ENCODE data around the gene COG7. TPM values are rescaled to one million over a fixed set of nuclear protein-coding genes. Genes with fewer than 3 reads are reported as not detected.
"Not testable (repeated sequence)": the region's sequence is repeated elsewhere in the genome, so short reads cannot be mapped to it uniquely, and the experiment has no call there.

COG7 gene
- polyA plus RNA-seq, 1 donor, result 15.8 TPM

DNA sequence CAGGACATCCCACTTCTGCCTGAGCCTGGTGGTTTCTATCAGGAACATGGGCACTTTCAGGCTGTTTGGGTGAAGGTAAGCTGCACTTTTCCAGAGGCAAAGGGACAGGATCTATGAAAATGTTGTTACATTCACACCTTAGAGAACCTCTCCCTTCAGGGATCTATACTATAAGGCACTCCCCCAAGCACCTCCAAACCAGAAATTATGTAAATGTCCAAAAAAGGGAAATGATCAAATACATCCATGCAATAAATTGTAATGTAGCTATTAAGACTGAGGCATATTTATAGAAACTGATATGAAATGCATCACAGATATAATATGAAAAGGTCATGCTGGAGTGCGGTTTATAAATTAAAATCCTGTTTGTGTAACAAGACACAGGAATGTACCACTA is 23.3 kb upstream of the COG7 start:
- DNase-seq (ENCODE audit: low read depth), result no peak

DNA sequence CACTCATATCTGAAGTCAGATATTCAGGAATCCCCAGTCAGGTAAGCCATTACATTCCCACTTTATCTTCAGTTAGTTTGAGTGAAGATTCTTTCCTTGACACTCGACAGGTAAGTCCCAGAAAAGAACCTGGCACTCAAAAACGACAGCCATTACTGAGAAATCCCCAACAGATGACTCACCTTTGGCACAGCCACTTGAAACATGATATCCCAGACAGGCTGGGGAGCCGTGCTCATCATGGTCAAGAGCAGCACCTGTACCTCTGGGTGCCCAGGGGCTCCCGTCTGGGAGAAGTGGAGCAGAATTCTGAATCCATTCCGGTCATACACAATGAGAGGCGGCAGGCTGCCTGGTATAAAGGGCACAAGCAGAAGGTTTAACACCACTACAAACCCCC is 16.8 kb upstream of the COG7 start:
- DNase-seq (ENCODE audit: low read depth), result no peak

DNA sequence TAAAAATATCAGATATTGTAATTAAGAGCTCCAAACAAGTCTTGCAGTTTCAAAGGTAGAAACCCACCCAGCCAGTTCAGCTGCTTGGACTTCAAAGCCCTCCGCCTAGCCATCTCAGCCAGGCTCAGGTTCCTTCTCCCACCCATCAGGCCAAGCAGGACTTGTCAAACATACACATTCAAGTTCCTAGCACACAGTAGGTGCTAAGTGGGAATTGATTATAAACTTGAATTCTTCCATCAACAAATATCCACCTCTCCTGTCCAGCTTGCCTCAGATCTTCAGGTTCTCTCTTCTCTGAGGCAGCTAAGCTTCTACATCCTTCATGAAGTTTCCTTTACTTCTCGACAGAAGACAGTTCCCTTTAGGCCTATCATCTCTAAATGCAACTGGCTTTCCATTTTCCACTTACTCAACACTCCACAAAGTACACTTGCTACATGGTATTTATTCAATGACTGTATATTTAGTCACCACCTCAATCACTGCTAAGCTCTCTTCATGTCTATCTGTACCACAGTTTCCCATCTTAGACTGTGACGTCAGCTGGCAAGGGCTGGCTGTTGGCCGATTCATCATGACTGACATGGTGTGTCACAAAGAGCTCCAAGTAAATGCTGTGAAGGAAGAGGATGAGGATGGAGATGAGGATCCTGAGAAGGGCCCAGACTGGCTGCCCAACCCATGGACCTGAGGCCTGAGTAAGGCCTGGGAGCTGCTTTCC is 13.3 kb upstream of the COG7 start:
- DNase-seq (ENCODE audit: low read depth), result no peak

DNA sequence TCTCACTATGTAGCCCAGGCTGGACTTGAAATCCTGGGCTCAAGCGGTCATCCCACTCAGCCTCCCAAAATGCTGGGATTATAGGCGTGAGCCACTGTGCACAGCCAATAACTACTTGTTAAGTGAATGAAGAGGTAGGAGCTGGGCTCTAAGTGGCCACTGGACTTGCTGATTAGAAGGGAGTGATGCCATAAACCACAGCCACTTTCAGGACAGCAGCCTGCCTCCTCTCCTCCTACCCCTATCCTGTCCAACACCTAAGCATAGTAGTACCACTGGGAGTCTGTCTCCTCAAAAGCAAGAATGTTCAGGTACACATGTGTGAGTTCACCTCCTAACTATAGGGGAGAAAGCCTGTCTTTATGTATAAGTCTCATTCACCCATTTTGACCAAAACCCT is 12.2 kb upstream of the COG7 start:
- DNase-seq (ENCODE audit: low read depth), result no peak

DNA sequence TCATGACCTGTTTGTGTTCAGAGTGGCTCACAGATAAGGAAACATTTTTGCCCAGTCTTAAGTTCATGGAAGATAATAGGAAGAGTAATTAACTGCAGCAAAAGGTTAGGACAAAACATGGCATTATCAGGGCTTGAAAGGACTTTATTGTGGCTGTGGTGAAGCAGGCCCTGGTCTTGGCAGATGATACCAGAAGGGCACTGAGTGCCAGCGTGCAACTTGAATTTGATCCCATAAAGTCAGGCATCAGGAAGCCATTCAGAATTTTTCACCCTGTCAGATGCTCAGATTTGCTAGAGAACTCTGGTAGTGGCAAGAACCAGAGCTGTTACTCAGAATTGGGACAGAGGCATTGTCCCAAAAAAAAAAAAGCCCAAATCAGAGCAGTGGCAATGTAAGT is 11.2 kb upstream of the COG7 start:
- DNase-seq (ENCODE audit: low read depth), result no peak

DNA sequence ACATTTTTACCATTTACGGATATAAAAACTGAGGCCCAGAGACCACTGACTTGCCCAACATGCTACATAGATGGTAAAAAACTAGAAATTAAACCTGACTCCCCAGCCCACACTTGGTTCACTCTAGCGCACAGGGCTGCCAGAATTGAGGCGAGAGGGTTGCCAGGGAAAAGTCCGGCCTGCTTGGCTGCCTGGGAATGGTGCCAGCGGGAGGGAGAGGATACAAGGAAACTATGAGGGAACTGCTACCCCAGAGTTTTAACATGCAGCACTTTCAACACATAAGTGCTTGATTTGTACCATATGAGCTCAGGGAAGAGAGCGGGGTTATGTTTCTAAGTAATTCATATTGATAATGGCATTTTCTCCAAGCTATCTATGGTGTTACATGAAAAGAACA is 10.0 kb upstream of the COG7 start:
- peak; percentile 16 for DNase-seq (ENCODE audit: low read depth)

DNA sequence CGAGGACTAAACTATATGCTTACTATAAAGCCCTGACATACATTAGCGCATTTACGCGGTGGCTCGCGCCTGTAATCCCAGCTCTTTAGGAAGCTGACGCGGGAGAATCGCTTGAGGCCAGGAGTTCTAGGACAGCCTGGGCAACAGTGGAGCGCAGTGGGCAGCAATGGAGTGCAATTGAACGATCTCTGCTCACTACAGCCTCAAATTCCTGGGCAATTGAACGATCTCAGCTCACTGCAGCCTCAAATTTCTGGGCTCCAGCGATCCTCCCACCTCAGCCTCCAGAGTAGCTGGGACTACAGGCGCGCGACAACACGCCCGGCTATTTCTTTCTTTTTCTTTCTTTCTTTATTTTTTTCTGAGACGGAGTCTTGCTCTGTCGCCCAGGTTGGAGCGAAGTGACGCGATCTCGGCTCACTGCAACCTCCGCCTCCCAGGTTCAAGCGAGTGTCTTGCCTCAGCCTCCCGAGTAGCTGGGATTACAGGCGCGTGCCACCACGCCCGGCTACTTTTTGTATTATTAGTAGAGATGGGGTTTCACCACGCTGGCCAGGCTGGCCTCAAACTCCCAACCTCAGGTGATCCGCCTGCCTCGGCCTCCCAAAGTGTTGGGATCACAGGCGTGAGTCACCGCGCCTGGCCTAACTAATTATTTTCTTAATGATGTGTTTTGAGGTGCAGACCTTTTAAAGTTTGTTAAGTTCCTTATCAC is 506 bp upstream of the COG7 start:
- DNase-seq (ENCODE audit: low read depth), result no peak

DNA sequence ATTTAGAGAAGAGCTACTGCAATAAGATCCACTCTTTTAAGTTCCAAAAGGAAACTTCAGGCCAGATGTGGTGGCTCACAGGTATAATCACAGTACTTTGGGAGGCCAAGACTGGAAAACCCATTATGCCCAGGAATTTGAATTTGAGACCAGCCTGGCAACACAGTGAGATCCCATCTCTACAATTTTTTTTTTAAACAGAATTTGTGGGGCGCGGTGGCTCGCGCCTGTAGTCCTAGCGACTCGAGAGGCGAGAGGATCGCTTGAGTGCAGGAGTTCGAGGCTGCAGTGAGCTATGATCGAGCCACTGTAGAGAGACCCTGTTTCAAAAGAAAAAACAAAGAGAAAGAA is 793 bp downstream of the COG7 start:
- no peak for DNase-seq (ENCODE audit: low read depth)

DNA sequence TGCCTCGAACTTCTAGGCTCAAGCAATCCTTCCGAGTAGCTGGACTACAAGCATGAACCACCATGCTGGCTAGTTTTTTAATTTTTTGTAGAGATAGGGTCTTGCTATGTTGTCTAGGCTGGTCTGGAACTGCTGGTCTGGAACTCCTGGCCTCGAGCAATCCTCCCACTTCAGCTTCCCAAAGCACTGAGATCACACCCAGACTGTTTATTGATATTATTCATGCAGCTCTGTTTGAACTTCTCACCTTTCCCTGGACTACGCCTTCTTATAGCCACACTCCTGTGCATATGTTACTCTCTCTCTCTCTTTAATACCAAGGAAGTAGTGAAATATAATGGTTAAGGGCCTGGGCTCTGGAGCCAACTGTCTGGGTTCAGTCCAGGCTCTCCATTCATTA is 4.6 kb downstream of the COG7 start:
- no peak for DNase-seq (ENCODE audit: low read depth)

DNA sequence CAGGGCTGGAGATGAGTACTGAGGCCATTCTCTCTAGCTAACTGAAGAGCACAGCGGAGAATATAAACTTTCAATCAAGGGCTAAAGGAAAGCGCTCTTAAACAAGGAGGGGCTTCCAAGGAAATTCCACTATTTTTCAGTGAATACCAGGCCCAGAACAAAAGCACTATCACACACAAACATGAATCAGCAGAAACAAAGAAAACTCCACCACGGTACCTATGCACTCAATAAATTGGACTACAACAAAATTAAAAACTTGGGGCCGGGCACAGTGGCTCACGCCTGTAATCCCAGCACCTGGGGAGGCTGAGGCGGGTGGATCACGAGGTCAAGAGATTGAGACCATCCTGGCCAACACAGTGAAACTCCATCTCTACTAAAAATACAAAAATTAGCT is 15.4 kb downstream of the COG7 start:
- DNase-seq (ENCODE audit: low read depth), result not testable (repeated sequence)

DNA sequence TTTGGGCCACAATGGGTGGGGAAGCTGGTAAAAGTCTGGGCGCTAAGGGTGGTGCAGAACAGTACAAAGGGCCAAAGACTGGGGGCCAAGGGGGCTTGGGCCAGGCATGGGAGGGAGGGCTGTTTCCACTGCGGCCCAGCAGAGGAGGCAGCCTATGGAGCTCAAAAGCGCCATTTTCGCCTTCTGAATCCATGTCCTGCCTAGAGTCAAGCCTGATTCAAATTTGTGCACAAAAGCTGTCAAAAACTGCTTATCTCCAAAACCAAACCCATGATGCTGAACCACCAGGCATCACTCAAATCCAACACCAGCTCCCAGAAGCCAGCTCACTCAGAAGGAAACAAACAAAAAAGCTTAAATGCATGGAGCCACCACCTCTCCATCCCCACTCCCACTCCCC is 16.0 kb downstream of the COG7 start:
- DNase-seq (ENCODE audit: low read depth), result no peak

DNA sequence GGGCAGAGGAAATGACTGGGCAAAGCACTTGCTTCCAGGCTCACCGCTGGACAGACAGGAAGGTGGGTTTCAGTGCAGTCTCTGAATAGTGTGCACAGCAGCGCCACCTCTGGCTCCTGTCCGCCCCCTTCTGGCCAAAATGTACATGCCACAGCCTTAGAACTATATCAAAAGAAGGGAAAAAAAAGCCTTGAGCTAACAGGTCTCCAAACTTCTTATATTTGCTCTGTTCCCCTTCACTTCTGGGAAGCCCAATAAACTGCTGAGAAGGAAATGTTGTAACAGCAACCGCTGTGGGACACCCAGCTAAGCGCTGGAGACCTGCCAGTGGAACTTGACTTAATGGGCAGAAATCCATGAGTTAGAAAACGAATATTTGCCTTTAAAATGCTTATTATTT is 17.5 kb downstream of the COG7 start:
- no peak for DNase-seq (ENCODE audit: low read depth)

DNA sequence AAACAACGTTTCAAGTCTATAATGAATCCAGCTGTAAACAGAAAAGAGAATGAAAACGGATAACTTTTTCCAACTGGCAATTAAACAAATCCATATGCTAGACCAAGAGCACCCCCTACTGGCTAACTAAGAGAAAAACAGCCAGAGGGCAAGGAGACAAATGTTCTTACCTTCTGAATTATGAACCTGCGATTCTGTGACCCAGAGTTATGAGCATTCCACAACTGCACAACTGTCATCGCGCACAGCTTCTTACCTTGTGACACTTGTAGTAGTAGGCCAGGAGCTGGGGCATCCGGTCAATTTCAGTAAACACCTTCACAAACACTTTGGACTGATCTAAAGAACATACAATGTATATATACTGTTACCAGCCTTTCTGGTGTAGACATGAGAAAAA is 18.6 kb downstream of the COG7 start:
- no peak for DNase-seq (ENCODE audit: low read depth)

DNA sequence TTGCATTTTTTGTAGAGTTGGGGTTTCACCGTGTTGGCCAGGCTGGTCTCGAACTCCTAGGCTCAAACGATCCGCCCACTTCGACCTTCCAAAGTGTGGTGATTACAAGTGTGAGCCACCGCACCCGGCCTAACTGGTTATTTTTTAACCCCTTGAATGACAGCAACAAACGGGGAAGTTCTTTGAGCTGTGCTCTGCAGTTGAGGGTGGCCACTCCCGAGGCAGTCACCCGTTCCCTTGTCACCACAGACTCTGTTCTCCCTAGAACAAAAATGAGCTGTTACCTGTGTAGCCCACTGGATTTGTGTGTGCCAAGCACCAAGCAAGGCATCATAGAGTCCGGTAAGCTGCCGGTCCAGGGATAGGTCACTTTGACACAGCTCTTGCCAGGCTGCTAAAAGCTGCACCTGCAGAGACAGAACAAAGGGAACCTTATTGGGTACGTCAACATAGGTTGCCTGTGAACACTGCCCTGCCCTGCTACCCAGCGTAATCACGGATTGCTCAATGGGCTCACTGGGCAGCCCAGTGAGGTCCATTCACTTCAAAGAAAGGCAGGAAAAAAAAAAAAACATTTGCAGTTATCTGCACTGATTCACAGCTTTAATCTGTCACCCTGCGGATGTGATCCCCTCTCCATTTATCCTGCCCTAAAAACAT is 19.6 kb downstream of the COG7 start:
- DNase-seq (ENCODE audit: low read depth), result no peak

DNA sequence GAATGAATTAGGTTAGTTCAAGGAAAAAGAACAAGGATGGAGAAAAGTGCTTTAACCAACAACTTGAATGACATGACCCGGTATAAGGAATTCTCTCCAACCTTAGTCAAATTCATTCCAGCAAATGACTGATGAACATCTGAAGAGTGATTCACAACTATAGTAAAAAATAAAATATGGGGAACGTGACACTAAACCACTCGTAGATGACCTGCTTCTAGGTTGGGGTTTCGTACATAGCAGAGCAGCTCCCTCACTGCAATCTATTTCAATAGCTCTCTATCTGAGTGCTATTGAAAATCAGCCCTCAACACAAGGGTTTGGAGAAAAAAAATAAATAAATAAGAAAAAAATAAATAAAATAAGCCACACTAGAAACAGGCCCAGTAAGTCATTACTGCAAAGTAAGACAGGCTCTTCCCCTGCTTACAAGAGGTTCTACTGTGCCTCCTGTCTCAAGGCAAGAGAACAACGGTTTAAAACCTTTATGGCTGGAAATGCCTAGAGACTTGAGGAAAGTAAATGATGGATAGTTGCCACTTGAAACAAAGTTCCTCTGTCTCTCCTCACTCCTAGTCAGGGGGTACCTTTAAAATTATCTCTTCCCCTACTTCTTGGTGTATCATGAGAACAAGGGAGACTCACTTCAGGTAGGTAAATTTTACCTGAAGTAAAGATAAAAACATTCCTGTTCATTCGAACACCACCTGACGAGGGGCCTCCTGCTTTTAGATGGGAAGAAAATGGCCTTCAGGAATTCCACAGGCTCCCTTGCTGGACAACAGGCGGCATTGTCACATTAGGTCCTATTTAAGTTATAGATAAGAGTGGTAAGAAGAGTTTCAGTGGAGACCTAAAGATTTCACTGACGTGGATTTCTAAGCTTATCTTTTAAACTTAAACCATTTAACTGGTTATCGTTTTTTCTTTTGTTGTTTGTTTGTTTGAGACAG is 20.5 kb downstream of the COG7 start:
- DNase-seq (ENCODE audit: low read depth), result no peak

DNA sequence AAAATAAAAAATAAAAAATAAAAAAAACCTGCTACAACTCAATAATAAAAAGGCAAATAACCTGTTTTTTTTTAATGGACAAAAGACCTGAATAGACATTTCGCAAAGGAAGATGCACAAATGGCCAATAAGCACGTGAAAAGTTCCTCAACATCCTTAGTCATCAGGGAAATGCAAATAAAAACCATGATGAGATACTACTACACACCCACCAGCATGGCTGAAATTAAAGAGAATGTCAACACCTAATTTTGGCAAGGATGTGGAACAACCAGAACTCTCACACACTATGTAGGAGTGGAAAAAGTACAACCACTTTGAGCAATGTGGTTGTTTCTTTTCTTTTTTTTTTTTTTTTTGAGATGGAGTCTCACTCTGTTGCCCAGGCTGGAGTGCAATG is 24.6 kb downstream of the COG7 start:
- DNase-seq (ENCODE audit: low read depth), result no peak

DNA sequence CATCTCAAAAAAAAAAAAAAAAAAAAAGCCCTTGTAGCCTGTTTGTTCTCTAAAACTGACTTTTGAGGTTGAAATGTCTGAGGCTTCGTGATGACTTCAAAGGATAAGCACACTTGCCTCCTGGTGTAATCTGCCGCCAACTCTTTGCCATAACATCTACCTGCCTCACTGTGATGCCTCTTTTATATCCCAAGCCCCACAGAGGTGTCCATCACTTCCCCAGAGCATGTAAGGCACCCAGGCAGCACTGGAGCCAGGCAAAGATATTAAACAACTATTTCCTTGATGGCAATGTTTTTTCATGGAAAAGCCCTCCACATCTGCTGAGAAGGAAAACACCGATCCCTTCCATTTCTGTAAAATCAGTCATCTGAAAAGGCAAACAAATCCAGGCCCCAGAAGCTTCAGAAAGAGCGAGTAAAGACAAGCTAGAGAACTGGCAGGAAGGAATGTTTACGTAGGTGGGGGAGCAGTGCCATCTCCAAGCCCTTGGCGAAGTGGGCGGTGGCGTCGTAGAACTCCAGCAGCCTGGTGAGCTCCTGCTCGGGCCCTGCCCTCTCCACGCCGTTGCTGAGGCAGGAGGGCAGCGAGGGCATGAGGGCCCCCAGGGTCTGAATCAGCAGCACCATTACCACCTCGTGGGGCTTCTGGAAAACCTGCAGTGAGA is 28.6 kb downstream of the COG7 start:
- no peak for DNase-seq (ENCODE audit: low read depth)

DNA sequence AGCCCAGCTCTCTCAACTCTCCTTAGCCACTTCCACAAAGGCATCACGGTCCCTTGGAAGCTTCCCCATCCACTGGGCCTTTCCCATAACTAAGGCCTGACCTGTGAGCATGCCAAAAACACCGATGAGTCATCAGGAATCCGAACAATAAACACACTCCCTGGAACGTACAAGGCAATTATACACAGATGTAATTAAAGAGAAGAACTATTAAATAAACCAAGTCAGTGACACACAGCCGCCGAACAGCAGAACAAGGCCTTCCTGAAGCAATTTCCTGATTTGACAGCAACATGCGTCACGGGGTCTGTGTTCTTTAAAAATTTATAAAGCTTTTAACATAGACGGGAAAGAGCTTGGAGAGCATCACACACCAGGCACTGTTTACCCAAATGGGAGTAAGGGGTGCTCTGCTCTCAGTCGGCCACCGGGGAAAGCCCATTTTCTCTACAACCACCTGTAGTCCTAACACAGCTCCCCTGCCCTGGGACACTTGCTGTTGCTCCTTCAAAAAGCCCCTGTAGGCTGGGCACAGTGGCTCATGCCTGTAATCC is 29.4 kb downstream of the COG7 start:
- DNase-seq (ENCODE audit: low read depth), result no peak

DNA sequence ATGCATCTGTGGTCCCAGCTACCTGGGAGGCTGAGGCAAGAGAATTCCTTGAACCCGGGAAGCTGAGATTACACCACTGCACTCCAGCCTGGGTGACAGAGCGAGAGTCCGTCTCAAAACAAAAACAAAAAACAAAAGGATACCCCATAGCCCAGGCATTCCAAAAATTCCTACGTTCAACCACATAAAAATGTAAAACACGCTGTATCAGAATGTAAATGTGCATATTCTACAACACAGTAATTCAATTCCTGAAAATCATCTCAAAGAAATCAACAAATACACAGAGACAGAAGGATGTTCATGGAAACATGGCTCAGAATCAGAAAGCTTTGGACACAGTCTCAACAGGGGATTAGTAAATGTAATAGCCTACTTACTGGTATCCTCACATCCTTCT is 33.0 kb downstream of the COG7 start:
- DNase-seq (ENCODE audit: low read depth), result no peak

DNA sequence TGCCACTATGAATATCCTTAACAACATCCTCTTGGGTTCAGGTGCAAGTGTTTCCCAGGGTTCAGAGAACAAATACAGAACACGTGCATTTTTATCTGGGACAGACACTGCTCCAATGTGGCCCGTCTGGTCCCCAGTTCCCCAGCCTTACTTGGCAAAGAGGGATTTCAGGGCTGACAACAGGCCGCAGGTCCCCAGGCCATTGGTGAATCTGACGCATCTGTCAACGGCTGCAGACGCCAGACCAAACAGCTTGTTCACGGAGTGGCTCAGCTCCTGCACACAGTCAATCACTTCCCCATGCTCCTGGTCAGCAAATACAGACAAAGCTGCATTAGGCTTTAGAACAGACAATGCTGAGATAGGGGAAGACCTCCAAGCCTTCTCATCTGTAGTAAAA is 36.2 kb downstream of the COG7 start:
- no peak for DNase-seq (ENCODE audit: low read depth)

DNA sequence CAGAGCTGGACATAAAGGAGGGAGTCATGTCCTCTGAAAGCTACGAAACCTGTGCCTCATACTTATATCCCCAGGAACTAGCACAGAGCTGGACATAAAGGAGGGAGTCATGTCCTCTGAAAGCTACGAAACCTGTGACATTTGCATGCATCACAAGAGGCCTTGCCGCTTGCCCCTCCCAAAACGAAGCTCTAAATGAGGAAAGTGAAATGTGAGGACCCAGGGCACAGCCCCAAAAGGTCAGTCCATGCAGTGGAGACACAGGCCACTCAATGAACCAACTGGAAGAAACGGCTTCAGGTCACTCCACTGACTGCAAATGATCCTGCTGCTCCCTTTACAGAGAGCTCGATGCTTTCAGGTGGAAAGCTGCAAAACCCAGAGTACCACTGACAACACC is 38.3 kb downstream of the COG7 start:
- no peak for DNase-seq (ENCODE audit: low read depth)
